H1 (cell line): Measurements from ENCODE around the gene PRMT3. TPM values are rescaled to one million over a fixed set of nuclear protein-coding genes. Genes with fewer than 3 reads are reported as not detected.

Experiments
- CTCF ChIA-PET: fragments of 300-600 bp; sonication (Branson Sonifier 250); formaldehyde crosslinking; loops from one replicate; lab custom pipeline; 2021; ENCODE audit not compliant: partially characterized antibody; lab: Charles Lee
- POLR2A ChIA-PET: fragments of 300-600 bp; sonication (Branson Sonifier 250); formaldehyde crosslinking; loops from one replicate; lab custom pipeline; 2021; ENCODE audit warnings: inconsistent platforms; ENCODE audit not compliant: partially characterized antibody; lab: Charles Lee
- DNase-seq, 2 experiments: peaks; one replicate each; pipeline versions ENCODE4 v3.0.0 to v3.0.0-alpha.2; 2010 to 2022; ENCODE audit warnings: low spot score in 2 of 2, low read depth in 1 of 2, mixed read lengths in 1 of 2
- FAIRE-seq: peaks from 2 replicates; lab custom pipeline; 2011; peaks lifted over from hg19 to GRCh38; lab: Jason Lieb, UNC
- H2AFZ ChIP-seq: 2 replicates; pipeline ENCODE4 v1.8.1; 2012; ENCODE audit warnings: low read length, inconsistent platforms
- H2AK5ac ChIP-seq: 2 replicates; pipeline ENCODE4 v1.6.1; 2013; ENCODE audit warnings: low read depth, low read length
- H2BK120ac ChIP-seq: replicated peaks from 2 replicates; pipeline ENCODE3; 2013; ENCODE audit warnings: low read depth, low read length, inconsistent platforms
- H2BK12ac ChIP-seq: 2 replicates; pipeline ENCODE4 v1.6.1; 2013; ENCODE audit warnings: low read depth, low read length
- H2BK15ac ChIP-seq: 2 replicates; pipeline ENCODE4 v1.6.1; 2013; ENCODE audit warnings: low read length
- H2BK20ac ChIP-seq: 2 replicates; pipeline ENCODE4 v1.6.1; 2013; ENCODE audit warnings: low read length
- H2BK5ac ChIP-seq: 2 replicates; pipeline ENCODE4 v1.6.1; 2013; ENCODE audit warnings: low read depth, low read length
- H3K14ac ChIP-seq: 2 replicates; pipeline ENCODE4 v1.6.1; 2013; ENCODE audit warnings: inconsistent platforms; ENCODE audit not compliant: insufficient read length
- H3K18ac ChIP-seq: 2 replicates; pipeline ENCODE4 v1.6.1; 2013; ENCODE audit warnings: low read length; ENCODE audit errors: extremely low read depth
- H3K23ac ChIP-seq: 2 replicates; pipeline ENCODE4 v1.6.1; 2013; ENCODE audit warnings: inconsistent platforms; ENCODE audit not compliant: insufficient read length
- H3K23me2 ChIP-seq: 2 replicates; pipeline ENCODE4 v1.6.1; 2013; ENCODE audit warnings: low read depth, low read length
- H3K27ac ChIP-seq: 2 replicates; pipeline ENCODE4 v1.6.1; 2011; ENCODE audit warnings: low read depth, low read length, inconsistent platforms
- H3K27me3 ChIP-seq, 4 experiments: replicated peaks in 1 of 4; 1 replicate in 1 of 4; 2 replicates in 3 of 4; pipeline versions ENCODE4 v1.6.1 to v1.8.1; 2011 to 2013; ENCODE audit warnings: low read length in 3 of 4, mild to moderate bottlenecking in 3 of 4, inconsistent platforms in 2 of 4, mixed read lengths in 2 of 4, moderate library complexity in 1 of 4; ENCODE audit not compliant: control insufficient read depth in 3 of 4, insufficient read depth in 3 of 4; ENCODE audit errors: extremely low read depth in 1 of 4
- H3K36me3 ChIP-seq, 4 experiments: 2 replicates each; pipeline versions ENCODE4 v1.6.1 to v1.8.1; 2011 to 2013; ENCODE audit warnings: mild to moderate bottlenecking in 4 of 4, low read length in 3 of 4, moderate library complexity in 2 of 4, control low read depth in 1 of 4, inconsistent platforms in 1 of 4; ENCODE audit not compliant: insufficient read depth in 4 of 4, control insufficient read depth in 2 of 4
- H3K4ac ChIP-seq: replicated peaks from 2 replicates; pipeline ENCODE3; 2013; ENCODE audit warnings: low read length, low read depth, mixed read lengths, inconsistent platforms; ENCODE audit not compliant: insufficient read length
- H3K4me1 ChIP-seq, 4 experiments: replicated peaks in 1 of 4; 1 replicate in 1 of 4; 2 replicates in 3 of 4; pipeline versions ENCODE4 v1.6.1 to v1.8.1; 2011 to 2013; ENCODE audit warnings: low read length in 3 of 4, inconsistent platforms in 2 of 4, mixed read lengths in 1 of 4; ENCODE audit not compliant: insufficient read depth in 4 of 4, control insufficient read depth in 3 of 4
- H3K4me2 ChIP-seq, 2 experiments: 2 replicates each; pipeline versions ENCODE4 v1.6.1 to v1.8.1; 2011 to 2013; ENCODE audit warnings: low read depth in 2 of 2, low read length in 2 of 2, control low read depth in 1 of 2, inconsistent platforms in 1 of 2, mild to moderate bottlenecking in 1 of 2; ENCODE audit not compliant: insufficient read depth in 1 of 2
- H3K4me3 ChIP-seq, 4 experiments: fragments of 200-600, 300-600 bp in 1 of 4; sonication (generic), shearing (Covaris generic), sonication (Bioruptor Twin) in 1 of 4; 2 replicates each; pipeline versions ENCODE4 v1.5.1 to v1.8.1; 2011 to 2016; ENCODE audit warnings: low read length in 4 of 4, low read depth in 3 of 4, control low read depth in 2 of 4, inconsistent platforms in 2 of 4, mild to moderate bottlenecking in 2 of 4, mixed read lengths in 1 of 4, moderate library complexity in 1 of 4; ENCODE audit not compliant: insufficient read depth in 2 of 4; ENCODE audit errors: extremely low read depth in 1 of 4
- H3K56ac ChIP-seq: replicated peaks from 2 replicates; pipeline ENCODE3; 2013; ENCODE audit warnings: low read depth, mild to moderate bottlenecking, mixed read lengths, low read length, inconsistent platforms; ENCODE audit not compliant: insufficient read length
- H3K79me1 ChIP-seq: 2 replicates; pipeline ENCODE4 v1.6.1; 2013; ENCODE audit warnings: low read depth, low read length, control low read depth
- H3K79me2 ChIP-seq, 2 experiments: 2 replicates each; pipeline versions ENCODE4 v1.6.1 to v1.8.1; 2012 to 2013; ENCODE audit warnings: low read length in 2 of 2, mild to moderate bottlenecking in 2 of 2, inconsistent platforms in 1 of 2; ENCODE audit not compliant: insufficient read depth in 2 of 2, control insufficient read depth in 1 of 2
- H3K9ac ChIP-seq, 4 experiments: replicated peaks in 1 of 4; 1 replicate in 1 of 4; 2 replicates in 3 of 4; pipeline versions ENCODE4 v1.6.1 to v1.8.1; 2011 to 2013; ENCODE audit warnings: low read depth in 3 of 4, low read length in 3 of 4, control low read depth in 2 of 4, mild to moderate bottlenecking in 2 of 4, moderate library complexity in 2 of 4, inconsistent platforms in 1 of 4; ENCODE audit errors: extremely low read depth in 1 of 4
- H3K9me3 ChIP-seq, 2 experiments: 2 replicates each; pipeline versions ENCODE4 v1.6.1 to v1.8.1; 2012 to 2013; ENCODE audit warnings: mild to moderate bottlenecking in 2 of 2, moderate library complexity in 2 of 2, control low read depth in 1 of 2, inconsistent platforms in 1 of 2, low read depth in 1 of 2, low read length in 1 of 2, mixed read lengths in 1 of 2; ENCODE audit not compliant: insufficient read depth in 2 of 2
- H4K20me1 ChIP-seq, 2 experiments: replicated peaks in 1 of 2; 2 replicates each; pipeline versions ENCODE3 to v1.8.1; 2011 to 2013; ENCODE audit warnings: inconsistent platforms in 2 of 2, low read length in 2 of 2, mild to moderate bottlenecking in 1 of 2; ENCODE audit not compliant: insufficient read depth in 2 of 2, control insufficient read depth in 1 of 2
- H4K5ac ChIP-seq: 2 replicates; pipeline ENCODE4 v1.6.1; 2013; ENCODE audit warnings: low read length, low read depth, mixed read lengths, inconsistent platforms; ENCODE audit not compliant: insufficient read length
- H4K8ac ChIP-seq: 2 replicates; pipeline ENCODE4 v1.8.0; 2013; ENCODE audit warnings: mild to moderate bottlenecking, moderate library complexity, low read length, inconsistent platforms; ENCODE audit not compliant: insufficient read depth; ENCODE audit errors: extremely low read depth
- H4K91ac ChIP-seq: replicated peaks from 2 replicates; pipeline ENCODE3; 2013; ENCODE audit warnings: low read length, mixed read lengths, inconsistent platforms; ENCODE audit not compliant: insufficient read length
- CHD2 ChIP-seq: IDR thresholded peaks from 2 replicates; pipeline ENCODE4 v1.6.1; 2012; ENCODE audit warnings: low read length, improper control_type of control experiment
- CTBP2 ChIP-seq: IDR thresholded peaks from 2 replicates; pipeline ENCODE4 v1.7.0; 2011; ENCODE audit warnings: borderline replicate concordance, mild to moderate bottlenecking, moderate library complexity, mixed read lengths, low read length; ENCODE audit not compliant: insufficient read depth, insufficient read length
- EGR1 ChIP-seq: IDR thresholded peaks from 2 replicates; pipeline ENCODE4 v1.6.1; 2011; ENCODE audit warnings: low read depth, low read length, borderline replicate concordance
- JUN ChIP-seq: IDR thresholded peaks from 2 replicates; pipeline ENCODE4 v1.6.1; 2011; ENCODE audit warnings: low read depth, mild to moderate bottlenecking, improper control_type of control experiment, low read length
- JUND ChIP-seq: IDR thresholded peaks from 2 replicates; pipeline ENCODE4 v1.6.1; 2011; ENCODE audit warnings: mild to moderate bottlenecking, improper control_type of control experiment, low read length
- MAFK ChIP-seq: IDR thresholded peaks from 2 replicates; pipeline ENCODE4 v1.6.1; 2012; ENCODE audit warnings: low read depth, mild to moderate bottlenecking, improper control_type of control experiment, low read length
- NRF1 ChIP-seq: IDR thresholded peaks from 2 replicates; pipeline ENCODE4 v1.6.1; 2011; ENCODE audit warnings: mild to moderate bottlenecking, low read depth, low read length, improper control_type of control experiment
- RNF2 ChIP-seq: fragments of 200-900, 300-1000 bp; sonication (generic); IDR thresholded peaks from 2 replicates; pipeline ENCODE4 v1.7.1; 2016; ENCODE audit warnings: borderline replicate concordance, low read depth, mild to moderate bottlenecking, antibody characterized with exemption, low read length; ENCODE audit not compliant: poor library complexity, severe bottlenecking; ENCODE audit errors: missing control alignments
- RXRA ChIP-seq: IDR thresholded peaks from 2 replicates; pipeline ENCODE4 v1.6.1; 2011; ENCODE audit warnings: low read depth, mild to moderate bottlenecking, low read length, moderate library complexity; ENCODE audit not compliant: insufficient read depth
- SP1 ChIP-seq: IDR thresholded peaks from 2 replicates; pipeline ENCODE4 v1.6.1; 2011; ENCODE audit warnings: low read depth, low read length
- SRF ChIP-seq: IDR thresholded peaks from 2 replicates; pipeline ENCODE4 v1.6.1; 2011; ENCODE audit warnings: mild to moderate bottlenecking, low read depth, low read length, moderate library complexity
- WGBS, 2 experiments: shearing (Covaris generic) in 1 of 2; methylation state at CpG; one replicate each; pipeline versions ENCODE4 v1.1.6 to v1.1.7; 2013 to 2015; ENCODE audit warnings: low lambda C conversion rate in 2 of 2, mixed read lengths in 2 of 2, inconsistent platforms in 1 of 2, low coverage in 1 of 2, missing lambda C conversion rate in 1 of 2; ENCODE audit not compliant: insufficient replicate concordance in 2 of 2, insufficient coverage in 1 of 2, insufficient read length in 1 of 2; ENCODE audit errors: extremely low coverage in 1 of 2, missing lambda C conversion rate in 1 of 2; 5-methylcytosine and 5-hydroxymethylcytosine counted together
- polyA plus RNA-seq, 7 experiments: library from polyadenylated mRNA; depleted of rRNA in 3 of 7; stranded (reverse) in 5 of 7; unstranded in 2 of 7; fragments of >200 nt in 5 of 7; fragments of 200-250 nt in 2 of 7; gene quantifications; 1 replicate in 5 of 7; 2 replicates in 1 of 7; 4 replicates in 1 of 7; pipeline versions ENCODE4 v1.2.1 to v1.2.3, GENCODE V29; 2011 to 2013; ENCODE audit warnings: missing spikeins in 2 of 7, mixed read lengths in 2 of 7
- total RNA-seq: library from RNA; stranded (reverse); fragmentation: NEBNext Ultra II Directional; extraction: Animal tissue kit (Norgen Biotek cat#: 25700); gene quantifications from 2 replicates; pipeline ENCODE4 v1.2.1, GENCODE V29; 2021

PRMT3 gene
- total and polyA plus RNA-seq, 2 of the 8 experiments (the other 6 are each of a cell fraction or from before 2014, with no cell fraction given), result 11.2 to 26.5 TPM

DNA sequence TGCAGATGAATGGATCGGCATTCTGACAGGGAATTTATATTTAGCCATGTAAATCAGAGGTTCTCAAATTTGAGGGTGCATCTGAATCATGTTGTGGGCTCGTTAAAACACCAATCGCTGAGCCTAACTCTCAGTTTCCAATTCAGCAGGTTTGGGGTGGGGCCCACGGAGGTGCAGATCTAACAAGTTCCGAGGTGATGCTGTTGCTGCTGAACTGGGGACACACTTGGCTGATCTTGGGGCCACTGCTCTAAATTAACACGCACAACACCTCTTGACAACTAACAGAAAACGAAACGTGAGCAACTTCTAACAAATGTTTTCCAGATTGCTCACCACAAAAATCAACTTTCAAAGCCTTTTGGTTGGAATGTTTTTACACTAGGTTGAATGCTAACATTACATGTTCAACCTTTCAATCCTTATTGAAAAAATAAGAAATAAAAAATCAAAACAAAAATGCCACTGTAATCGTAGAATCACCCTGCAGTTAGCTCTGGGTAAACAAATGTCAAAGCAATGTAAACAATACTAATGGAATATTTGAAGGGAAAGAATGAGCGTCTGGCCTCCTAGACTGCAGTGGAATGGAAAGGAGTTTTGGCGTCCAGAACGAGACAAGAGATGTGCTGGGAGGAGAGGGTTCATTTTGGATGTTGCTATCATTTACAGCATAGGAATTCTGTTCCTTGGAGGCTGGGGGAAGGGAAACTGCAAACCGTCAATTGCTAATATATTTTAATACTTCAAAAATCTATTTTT is 143.6 kb downstream of the PRMT3 start:
- H3K18ac ChIP-seq, result no peak overlapping the region
- DNase-seq (no peak), FAIRE-seq (no peak)
- H3K4me1 ChIP-seq, result peaks cover 0 to 2% (median 0%) of the 10 kb centered on the region in 4 experiments; a peak in 1 of 7 replicates
- TF ChIP-seq NRF1, result no peak
- TF ChIP-seq EGR1, result no peak
- no peak for TF ChIP-seq MAFK
- TF ChIP-seq RXRA, result no peak
- TF ChIP-seq CTBP2, result no peak
- no peak for TF ChIP-seq RNF2
- no peak for TF ChIP-seq CHD2
- TF ChIP-seq SP1, result no peak
- no peak for TF ChIP-seq SRF
- TF ChIP-seq JUND, result no peak
- TF ChIP-seq JUN, result no peak
- H2BK20ac ChIP-seq, result no peak overlapping the region
- no peaks in the 10 kb centered on the region for H3K79me1 ChIP-seq
- no peak overlapping the region for H3K9ac ChIP-seq
- H3K79me2 ChIP-seq, result no peaks in the 10 kb centered on the region
- 76% methylated on average over 13 of the region's 13 CpGs; no CpG with 5 or more reads in 1 of the 2 experiments for WGBS, 2 experiments
- H3K56ac ChIP-seq, result no peak overlapping the region
- H2BK15ac ChIP-seq, result no peak overlapping the region
- no peak overlapping the region for H3K14ac ChIP-seq
- no peak overlapping the region for H2AK5ac ChIP-seq
- no peak overlapping the region for H2BK120ac ChIP-seq
- H3K27me3 ChIP-seq, result no peaks in the 10 kb centered on the region
- no peak overlapping the region for H4K8ac ChIP-seq
- no peak overlapping the region for H3K4me3 ChIP-seq
- H2BK5ac ChIP-seq, result no peak overlapping the region
- 0 out of 4 replicates have a peak, but pooled peaks cover 0 to 2% of the 10 kb centered on the region in 2 experiments for H3K9me3 ChIP-seq
- H3K4me2 ChIP-seq, result no peak overlapping the region
- no peak overlapping the region for H3K27ac ChIP-seq
- H3K23me2 ChIP-seq, result no peaks in the 10 kb centered on the region
- H4K5ac ChIP-seq, result no peak overlapping the region
- no peaks in the 10 kb centered on the region for H4K20me1 ChIP-seq
- H4K91ac ChIP-seq, result no peak overlapping the region
- CTCF ChIA-PET, result interaction anchor here (0.9 kb wide), 1 partner anchor 10 kb away, joined by 4 read pairs; no protein-coding TSS in a partner anchor
- POLR2A ChIA-PET, result no interaction called here
- H3K4ac ChIP-seq, result no peak overlapping the region
- no peak overlapping the region for H2AFZ ChIP-seq
- H3K23ac ChIP-seq, result no peak overlapping the region
- H3K36me3 ChIP-seq, result no peaks in the 10 kb centered on the region
- H2BK12ac ChIP-seq, result no peak overlapping the region
